Neuronal stem cell (in vitro differentiated cells): ENCODE results near the gene BCL11B.

Experiments used
- DNase-seq: peaks from one replicate; pipeline ENCODE4 v3.0.0-alpha.2; 2013; ENCODE audit warnings: low spot score
- H2AFZ ChIP-seq: one replicate; pipeline ENCODE4 v1.6.1; 2013; ENCODE audit warnings: mild to moderate bottlenecking, low read length, inconsistent platforms
- H2AK5ac ChIP-seq: 2 replicates; pipeline ENCODE4 v1.6.1; 2013; ENCODE audit warnings: low read depth, mild to moderate bottlenecking, inconsistent platforms, low read length, moderate library complexity, mixed read lengths
- H2BK120ac ChIP-seq: 2 replicates; pipeline ENCODE4 v1.6.1; 2013; ENCODE audit warnings: low read depth, mild to moderate bottlenecking, inconsistent platforms, low read length, moderate library complexity, mixed read lengths
- H2BK12ac ChIP-seq: one replicate; pipeline ENCODE4 v1.6.1; 2013; ENCODE audit warnings: low read length, inconsistent platforms
- H2BK15ac ChIP-seq: 2 replicates; pipeline ENCODE4 v1.6.1; 2013; ENCODE audit warnings: mild to moderate bottlenecking, low read length, inconsistent platforms, mixed read lengths
- H2BK5ac ChIP-seq: one replicate; pipeline ENCODE4 v1.6.1; 2013; ENCODE audit warnings: inconsistent platforms, mild to moderate bottlenecking, low read length, moderate library complexity
- H3K14ac ChIP-seq: one replicate; pipeline ENCODE4 v1.6.1; 2013; ENCODE audit warnings: low read length, inconsistent platforms
- H3K18ac ChIP-seq: 2 replicates; pipeline ENCODE4 v1.6.1; 2013; ENCODE audit warnings: low read length, inconsistent platforms
- H3K23ac ChIP-seq: 2 replicates; pipeline ENCODE4 v1.6.1; 2013; ENCODE audit warnings: low read depth, mild to moderate bottlenecking, mixed read lengths, low read length, inconsistent platforms; ENCODE audit not compliant: poor library complexity
- H3K27ac ChIP-seq: replicated peaks from 3 replicates; pipeline ENCODE4 v1.5.1; 2013; ENCODE audit warnings: low read length, inconsistent platforms
- H3K27me3 ChIP-seq, 3 experiments: 2 replicates each; pipeline ENCODE4 v1.6.1; 2013; ENCODE audit warnings: low read length in 3 of 3, mild to moderate bottlenecking in 2 of 3, inconsistent platforms in 1 of 3, low read depth in 1 of 3, mixed read lengths in 1 of 3, moderate library complexity in 1 of 3; ENCODE audit not compliant: control insufficient read depth in 3 of 3, insufficient read depth in 3 of 3
- H3K36me3 ChIP-seq, 2 donors: replicated peaks in 1 of 2; 2 replicates each; pipeline ENCODE4 v1.6.1; 2013; ENCODE audit warnings: low read length in 2 of 2; ENCODE audit not compliant: control insufficient read depth in 2 of 2, insufficient read depth in 2 of 2
- H3K4ac ChIP-seq: 2 replicates; pipeline ENCODE4 v1.6.1; 2013; ENCODE audit warnings: inconsistent platforms, mild to moderate bottlenecking, low read length, moderate library complexity
- H3K4me1 ChIP-seq, 2 donors: 1 replicate in 1 of 2; 2 replicates in 1 of 2; pipeline ENCODE4 v1.6.1; 2013; ENCODE audit warnings: low read length in 2 of 2, low read depth in 1 of 2; ENCODE audit not compliant: control insufficient read depth in 2 of 2, insufficient read depth in 1 of 2
- H3K4me2 ChIP-seq: one replicate; pipeline ENCODE4 v1.6.1; 2013; ENCODE audit warnings: mild to moderate bottlenecking, low read length, inconsistent platforms; ENCODE audit not compliant: insufficient read depth, poor library complexity, severe bottlenecking
- H3K4me3 ChIP-seq, 2 donors: 2 replicates each; pipeline ENCODE4 v1.5.1; 2013; ENCODE audit warnings: low read length in 2 of 2, mild to moderate bottlenecking in 2 of 2, inconsistent platforms in 1 of 2, moderate library complexity in 1 of 2
- H3K79me1 ChIP-seq: one replicate; pipeline ENCODE4 v1.6.1; 2013; ENCODE audit warnings: low read depth, mild to moderate bottlenecking, inconsistent platforms, low read length, moderate library complexity
- H3K9ac ChIP-seq: one replicate; pipeline ENCODE4 v1.6.1; 2013; ENCODE audit warnings: mild to moderate bottlenecking, low read depth, low read length, inconsistent platforms; ENCODE audit not compliant: poor library complexity
- H3K9me3 ChIP-seq, 2 donors: replicated peaks in 1 of 2; 2 replicates each; pipeline versions ENCODE3 to v1.6.1; 2013; ENCODE audit warnings: low read length in 2 of 2, mild to moderate bottlenecking in 2 of 2, inconsistent platforms in 1 of 2, low read depth in 1 of 2, mixed read lengths in 1 of 2, moderate library complexity in 1 of 2; ENCODE audit not compliant: control insufficient read depth in 2 of 2, insufficient read depth in 1 of 2
- H4K8ac ChIP-seq: one replicate; pipeline ENCODE4 v1.6.1; 2013; ENCODE audit warnings: low read depth, mild to moderate bottlenecking, inconsistent platforms, low read length, moderate library complexity
- H4K91ac ChIP-seq: one replicate; pipeline ENCODE4 v1.6.1; 2013; ENCODE audit warnings: low read length, low read depth, mild to moderate bottlenecking, inconsistent platforms; ENCODE audit not compliant: poor library complexity
- WGBS, 2 donors: extraction: QIAGEN DNeasy Blood & Tissue Kit; methylation state at CpG; one replicate each; pipeline ENCODE4 v1.1.7; 2013; ENCODE audit warnings: missing lambda C conversion rate in 2 of 2, mixed read lengths in 1 of 2; ENCODE audit not compliant: insufficient read length in 2 of 2, insufficient replicate concordance in 1 of 2; ENCODE audit errors: extremely low coverage in 2 of 2; 5-methylcytosine and 5-hydroxymethylcytosine counted together

BCL11B gene

DNA sequence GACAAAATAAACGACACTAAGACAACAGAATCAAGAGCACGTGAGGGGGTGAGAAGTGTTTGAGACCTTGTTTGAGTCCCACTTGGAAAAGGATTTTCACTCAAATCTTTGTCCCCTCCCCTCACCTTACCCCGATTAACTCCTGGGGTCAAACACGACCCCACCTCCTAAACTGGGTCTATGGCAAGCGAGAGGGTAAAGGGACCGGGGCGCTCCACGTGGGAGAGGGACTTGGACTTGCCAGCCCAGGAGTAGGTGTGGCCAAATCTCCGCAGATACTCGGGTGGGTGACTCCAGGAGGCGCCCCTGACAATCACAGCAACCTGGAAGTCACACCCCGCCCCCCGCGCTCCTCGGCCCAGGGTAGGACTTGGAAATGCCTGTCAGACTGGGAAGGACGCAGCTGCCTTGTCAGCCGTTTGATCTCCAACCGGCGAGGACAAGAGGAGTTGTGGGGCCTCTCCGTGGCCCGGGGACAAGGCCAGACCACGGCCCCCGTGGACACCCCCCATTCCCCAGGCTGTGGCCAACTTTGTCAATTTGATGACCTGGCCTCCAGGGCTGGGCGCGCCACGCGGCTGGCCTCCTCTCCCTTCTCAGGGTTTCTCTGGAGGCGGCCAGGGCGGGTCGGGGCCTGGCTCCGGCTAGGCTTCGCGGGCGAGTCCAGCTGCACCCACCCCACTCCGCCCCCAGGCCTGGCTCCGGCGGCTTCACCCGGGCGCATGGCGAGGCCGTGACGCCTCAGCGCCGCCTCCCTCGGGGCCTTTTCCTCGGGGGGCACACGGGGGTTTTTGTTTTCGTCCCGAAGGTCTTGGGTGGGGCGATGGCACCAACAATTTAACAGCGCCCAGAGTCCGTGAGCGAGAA lies 1.1 kb upstream of the BCL11B start:
- peak overlapping the region; percentile 69 for H3K18ac ChIP-seq
- peak overlapping the region; percentile 88 for H2BK12ac ChIP-seq
- H2BK5ac ChIP-seq = peak overlapping the region; percentile 39
- no peaks in the 10 kb centered on the region for H3K79me1 ChIP-seq
- H3K36me3 ChIP-seq = no peaks in the 10 kb centered on the region
- H2AK5ac ChIP-seq = peak overlapping the region; percentile 19
- H3K9me3 ChIP-seq = no peaks in the 10 kb centered on the region
- DNase-seq = no peak
- no peak overlapping the region for H4K91ac ChIP-seq
- no peak overlapping the region for H3K27ac ChIP-seq
- no CpG with 5 or more reads among the region's 53 CpGs for WGBS, 2 donors
- no peak overlapping the region for H4K8ac ChIP-seq
- no peak overlapping the region for H3K14ac ChIP-seq
- no peak overlapping the region for H3K4ac ChIP-seq
- peaks cover 24 to 94% (median 71%) of the 10 kb centered on the region in 3 experiments for H3K27me3 ChIP-seq
- peak overlapping the region in 1 of 2 donors; percentile 64 for H3K4me3 ChIP-seq
- H3K23ac ChIP-seq = peak overlapping the region; percentile 52
- H3K4me2 ChIP-seq = peak overlapping the region; percentile 60
- H2AFZ ChIP-seq = peak overlapping the region; percentile 53
- H2BK120ac ChIP-seq = no peak overlapping the region
- H3K4me1 ChIP-seq = peaks cover 14 to 15% of the 10 kb centered on the region in 2 donors
- H3K9ac ChIP-seq = no peak overlapping the region
- H2BK15ac ChIP-seq = peak overlapping the region; percentile 21

GRCh38 chr14:99272632-99272898 lies 568 bp upstream of the BCL11B start:
- H3K27ac ChIP-seq = no peak overlapping the region
- no peak overlapping the region for H3K4ac ChIP-seq
- H2AFZ ChIP-seq = no peak overlapping the region
- no CpG with 5 or more reads among the region's 10 CpGs for WGBS, 2 donors
- H2BK120ac ChIP-seq = no peak overlapping the region
- DNase-seq = no peak
- no peak overlapping the region for H3K14ac ChIP-seq
- no peak overlapping the region for H3K18ac ChIP-seq
- H2BK15ac ChIP-seq = no peak overlapping the region
- no peak overlapping the region for H3K23ac ChIP-seq
- no peak overlapping the region for H2BK5ac ChIP-seq
- no peaks in the 10 kb centered on the region for H3K36me3 ChIP-seq
- H3K9me3 ChIP-seq = no peaks in the 10 kb centered on the region
- no peak overlapping the region for H3K4me3 ChIP-seq
- peaks cover 13 to 15% of the 10 kb centered on the region in 2 donors for H3K4me1 ChIP-seq
- no peak overlapping the region for H4K8ac ChIP-seq
- no peaks in the 10 kb centered on the region for H3K79me1 ChIP-seq
- no peak overlapping the region for H2BK12ac ChIP-seq
- peak overlapping the region; percentile 60 for H3K4me2 ChIP-seq
- H4K91ac ChIP-seq = no peak overlapping the region
- peaks cover 24 to 94% (median 77%) of the 10 kb centered on the region in 3 experiments for H3K27me3 ChIP-seq
- H3K9ac ChIP-seq = no peak overlapping the region
- H2AK5ac ChIP-seq = no peak overlapping the region

- Histone ChIP-seq H2BK12ac (no peak overlapping the region), H3K4me1 (peaks cover 7 to 12% of the 10 kb centered on the region in 2 donors), H2AK5ac (no peak overlapping the region), H2BK5ac (no peak overlapping the region), H3K36me3 (no peaks in the 10 kb centered on the region), H2BK120ac (no peak overlapping the region), H3K23ac (no peak overlapping the region), H3K4me3 (peak overlapping the region in 1 of 2 donors; percentile 75), H3K14ac (no peak overlapping the region), H3K18ac (peak overlapping the region; percentile 62), H4K8ac (no peak overlapping the region), H3K9me3 (no peaks in the 10 kb centered on the region), H3K27ac (no peak overlapping the region), H4K91ac (no peak overlapping the region), H3K9ac (peak overlapping the region; percentile 50), H3K27me3 (peaks cover 24 to 93% (median 73%) of the 10 kb centered on the region in 3 experiments), H2AFZ (peak overlapping the region; percentile 83), H3K4me2 (peak overlapping the region; percentile 99), H3K79me1 (no peaks in the 10 kb centered on the region), H2BK15ac (no peak overlapping the region), H3K4ac (no peak overlapping the region)
- WGBS, 2 donors = no CpG with 5 or more reads among the region's 32 CpGs
- DNase-seq = no peak
Measured at GRCh38 chr14:99271221-99271941, 616 bp downstream of the BCL11B start.
